ENCODE data around the gene CDKN1B. TPM values are rescaled to one million over a fixed set of nuclear protein-coding genes. Genes with fewer than 3 reads are reported as not detected.
A peak's percentile ranks its signal among the peaks of the same experiment; 100 is the strongest.

Gene CDKN1B
- total RNA-seq, 2 donors from 2014 or later, result 52.1 to 54.0 TPM

DNA sequence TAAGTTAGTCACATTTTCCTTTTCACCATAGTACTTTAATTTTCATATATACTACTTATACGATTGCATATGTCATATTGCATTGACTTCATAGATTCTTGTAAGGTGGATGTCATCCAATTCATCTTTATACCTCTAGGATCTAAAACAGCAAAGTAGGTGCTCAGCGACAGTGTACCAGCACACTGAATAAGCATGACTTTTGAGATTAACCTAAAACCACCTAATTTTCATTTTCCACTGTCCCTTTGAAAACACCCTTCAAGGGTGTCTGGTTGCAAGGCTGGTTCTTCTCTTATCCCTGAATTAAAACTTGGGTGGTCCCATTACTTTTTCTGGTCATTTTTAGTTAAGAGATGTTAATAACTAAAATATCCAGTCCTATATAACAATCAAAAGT is 25.6 kb upstream of the CDKN1B start:
- no peaks in the 10 kb centered on the region for H3K9me3 ChIP-seq
- H3K36me3 ChIP-seq, result no peaks in the 10 kb centered on the region
- H3K9ac ChIP-seq (ENCODE audit: low read depth in 2 of 2, low read length in 2 of 2), result no peak overlapping the region
- no peak for TF ChIP-seq CTCF (IDR thresholded peaks at IDR 0.05)
- intact Hi-C loops (cut with DNase I), result no loop called here
- no peaks in the 10 kb centered on the region for H3K27me3 ChIP-seq
- H3K4me1 ChIP-seq, result no peaks in the 10 kb centered on the region
- no peak overlapping the region for H3K27ac ChIP-seq
- no peak for DNase-seq
- H3K4me3 ChIP-seq, result no peak overlapping the region

DNA sequence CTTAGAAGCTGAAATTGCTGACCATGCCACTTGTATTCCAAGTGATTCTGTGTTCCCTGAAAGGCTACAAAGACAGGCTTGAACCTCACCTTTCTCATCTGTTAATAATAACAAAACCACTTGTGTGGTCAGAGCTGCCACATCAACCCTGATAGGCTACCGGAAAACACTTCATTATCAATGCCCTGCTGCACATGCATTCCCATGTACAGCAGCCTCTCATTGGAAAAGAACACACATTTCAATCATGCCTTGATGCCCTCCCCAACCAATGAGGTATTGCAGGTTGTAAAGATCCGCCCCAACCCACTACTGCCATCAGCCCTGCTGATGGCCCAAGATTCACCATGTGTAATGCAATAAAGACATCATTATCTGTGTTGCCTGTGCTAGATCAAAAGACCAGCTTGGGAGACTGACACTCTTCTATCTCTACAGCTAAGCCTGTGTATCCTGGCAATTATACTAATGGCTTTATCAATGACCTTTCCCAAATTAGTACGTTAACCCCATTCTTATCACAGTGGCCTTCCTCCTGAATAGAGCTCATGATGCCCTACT is 24.0 kb upstream of the CDKN1B start:
- H3K9me3 ChIP-seq, result no peaks in the 10 kb centered on the region
- no peak overlapping the region for H3K27ac ChIP-seq
- no peaks in the 10 kb centered on the region for H3K4me1 ChIP-seq
- TF ChIP-seq CTCF (IDR thresholded peaks at IDR 0.05), result no peak
- no peaks in the 10 kb centered on the region for H3K36me3 ChIP-seq
- intact Hi-C loops (cut with DNase I), result no loop called here
- no peaks in the 10 kb centered on the region for H3K27me3 ChIP-seq
- DNase-seq, result no peak
- no peak overlapping the region for H3K4me3 ChIP-seq
- no peak overlapping the region for H3K9ac ChIP-seq (ENCODE audit: low read depth in 2 of 2, low read length in 2 of 2)

DNA sequence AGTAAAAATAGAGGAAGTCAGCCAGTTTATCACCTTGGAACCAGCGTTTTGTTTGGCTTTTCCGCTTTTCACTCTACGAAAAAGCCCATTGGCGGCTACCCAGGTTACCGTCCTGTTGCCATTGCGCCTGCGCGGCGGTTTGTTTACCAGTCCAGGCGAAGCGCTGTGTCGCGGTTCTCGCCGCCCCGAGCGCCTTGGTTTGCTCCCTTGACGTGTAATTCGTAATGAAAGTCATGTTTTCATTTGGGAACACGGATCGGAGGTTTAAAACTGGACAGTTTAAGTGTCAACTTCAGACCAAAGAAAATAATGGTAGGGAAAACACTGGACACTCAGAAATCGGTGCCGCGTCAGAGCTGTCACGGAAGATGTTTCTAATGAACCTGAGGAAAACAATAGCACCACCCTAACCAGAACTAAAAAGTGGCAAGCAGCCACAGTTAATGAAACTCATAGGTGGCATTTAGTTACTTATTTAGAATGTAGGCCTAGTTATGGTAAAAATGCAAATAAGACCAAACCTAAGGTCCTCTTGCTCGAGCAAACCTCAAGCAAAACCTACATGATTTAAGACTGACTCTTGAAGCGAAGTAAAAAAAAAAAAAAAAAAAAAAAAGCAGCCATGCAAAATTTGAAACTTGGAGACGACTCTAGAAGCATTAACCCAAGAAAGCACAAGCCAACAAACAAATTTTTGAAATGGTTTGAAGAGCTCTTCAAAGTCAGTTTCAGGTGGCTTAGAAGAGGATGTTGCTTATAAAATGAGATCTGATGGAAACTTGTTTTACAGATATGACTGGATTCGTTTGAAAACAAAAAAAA is 20.4 kb upstream of the CDKN1B start:
- peak overlapping the region; percentile 20 to 81 for H3K9ac ChIP-seq (ENCODE audit: low read depth in 2 of 2, low read length in 2 of 2)
- DNase-seq, result peak; percentile 95
- H3K4me3 ChIP-seq, result peak overlapping the region; percentile 37
- H3K27ac ChIP-seq, result peak overlapping the region; percentile 91
- TF ChIP-seq CTCF (IDR thresholded peaks at IDR 0.05), result no peak
- intact Hi-C loops (cut with DNase I), result no loop called here
- H3K4me1 ChIP-seq, result no peaks in the 10 kb centered on the region
- H3K9me3 ChIP-seq, result no peaks in the 10 kb centered on the region
- H3K27me3 ChIP-seq, result no peaks in the 10 kb centered on the region
- H3K36me3 ChIP-seq, result no peaks in the 10 kb centered on the region

- Histone ChIP-seq H3K4me3 (no peak overlapping the region), H3K4me1 (peaks cover 4% of the 10 kb centered on the region), H3K36me3 (no peaks in the 10 kb centered on the region), H3K9ac (ENCODE audit: low read depth in 2 of 2, low read length in 2 of 2) (no peak overlapping the region), H3K27ac (no peak overlapping the region), H3K27me3 (no peaks in the 10 kb centered on the region), H3K9me3 (no peaks in the 10 kb centered on the region)
- no peak for DNase-seq
- TF ChIP-seq CTCF (IDR thresholded peaks at IDR 0.05), result no peak
- intact Hi-C loops (cut with DNase I), result no loop called here
Measured at GRCh38 chr12:12699345-12699744, 17.8 kb upstream of the CDKN1B start.

DNA sequence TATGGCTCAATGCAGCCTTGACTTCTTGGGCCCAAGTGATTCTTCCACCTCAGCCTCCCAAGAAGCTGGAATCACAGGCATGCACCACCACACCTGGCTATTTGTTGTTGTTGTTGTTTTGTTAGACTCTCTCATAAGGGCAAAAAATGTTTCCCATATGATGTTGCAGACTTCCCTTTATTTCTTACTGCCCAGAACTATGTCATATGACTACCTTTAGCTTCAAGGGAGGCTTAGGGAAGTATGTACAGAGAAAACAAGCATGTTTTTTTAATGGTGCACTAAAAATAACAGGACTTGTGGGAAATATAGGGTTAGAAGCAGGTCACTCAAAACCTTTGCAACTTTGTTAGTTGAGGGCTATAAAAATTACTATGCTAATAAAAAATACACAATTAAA is 16.9 kb upstream of the CDKN1B start:
- intact Hi-C loops (cut with DNase I), result loop anchor here (5.0 kb wide), 1 partner anchor 323 kb away; no protein-coding TSS in a partner anchor

More for the DNA sequence above, 16.9 kb upstream of the CDKN1B start:
- H3K4me3 ChIP-seq, result no peak overlapping the region
- no peak overlapping the region for H3K27ac ChIP-seq
- H3K9me3 ChIP-seq, result no peaks in the 10 kb centered on the region
- no peak for DNase-seq
- H3K4me1 ChIP-seq, result peaks cover 7% of the 10 kb centered on the region
- TF ChIP-seq CTCF (IDR thresholded peaks at IDR 0.05), result no peak
- no peaks in the 10 kb centered on the region for H3K27me3 ChIP-seq
- H3K9ac ChIP-seq (ENCODE audit: low read depth in 2 of 2, low read length in 2 of 2), result no peak overlapping the region
- H3K36me3 ChIP-seq, result no peaks in the 10 kb centered on the region

All from colonic mucosa (tissue), 4 donors.